ENCODE results near the gene ZDHHC14.

ZDHHC14 gene

DNA sequence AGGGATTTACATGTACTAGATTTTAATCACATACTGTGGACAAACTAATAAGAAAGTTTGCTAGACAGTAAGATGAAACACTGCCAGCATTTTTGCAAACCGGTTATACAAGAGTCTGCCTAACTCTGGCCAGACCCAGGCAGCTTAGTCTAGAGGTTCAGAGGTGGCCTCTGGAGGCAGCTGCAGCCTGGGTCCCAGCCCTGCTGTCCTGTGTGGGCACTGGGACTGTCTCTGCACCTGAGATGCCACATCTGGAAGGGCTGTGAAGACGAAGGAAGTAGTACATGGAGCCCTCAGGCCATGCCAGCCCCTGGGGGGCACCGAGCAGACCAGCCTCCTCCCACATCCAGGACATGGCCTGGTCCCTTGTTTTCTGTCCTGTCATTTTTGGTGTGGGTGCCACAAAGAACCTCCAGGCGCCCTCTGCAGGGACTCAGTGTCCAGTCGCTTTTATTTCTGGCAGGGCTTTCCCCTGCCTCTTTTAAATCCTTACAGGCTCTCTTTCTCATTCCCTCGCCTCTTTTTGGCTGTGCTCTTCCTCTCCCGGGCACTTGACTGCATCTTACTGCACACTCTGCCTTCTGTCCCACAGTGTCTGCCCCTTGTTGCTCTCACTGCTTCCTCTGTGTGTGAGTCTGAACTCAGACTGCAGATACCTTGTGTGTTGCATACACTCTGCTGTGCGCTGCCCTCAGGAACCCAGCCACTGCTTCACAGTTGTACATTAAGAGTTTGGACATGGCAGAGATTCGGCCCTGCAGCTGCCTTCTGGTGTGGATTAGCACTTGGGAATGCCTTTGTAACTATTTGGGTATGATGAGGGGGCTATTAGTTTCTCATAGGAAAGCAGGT is 216.7 kb downstream of the ZDHHC14 start:
- no peak for DNase-seq (ENCODE audit: low read depth)

DNA sequence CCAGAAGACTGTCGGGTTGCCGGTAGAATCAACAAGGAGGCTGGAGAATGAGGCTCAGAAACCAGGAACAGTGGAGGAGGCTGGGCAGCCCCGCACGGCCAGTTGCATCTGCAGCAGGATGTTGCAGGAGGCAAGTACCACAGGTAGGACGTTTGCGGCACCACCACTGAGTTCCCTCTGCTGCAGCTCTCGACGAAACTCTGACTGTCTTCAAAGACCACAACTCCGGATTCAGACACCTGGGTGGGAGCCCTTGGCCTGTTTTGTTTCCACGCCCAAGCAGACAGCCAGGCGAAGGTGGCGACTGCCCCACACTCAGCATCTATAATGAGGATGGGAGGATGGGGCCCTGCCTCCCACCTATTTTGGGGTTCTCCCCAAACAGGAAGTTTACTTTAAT is 218.2 kb downstream of the ZDHHC14 start:
- no peak for DNase-seq (ENCODE audit: low read depth)

DNA sequence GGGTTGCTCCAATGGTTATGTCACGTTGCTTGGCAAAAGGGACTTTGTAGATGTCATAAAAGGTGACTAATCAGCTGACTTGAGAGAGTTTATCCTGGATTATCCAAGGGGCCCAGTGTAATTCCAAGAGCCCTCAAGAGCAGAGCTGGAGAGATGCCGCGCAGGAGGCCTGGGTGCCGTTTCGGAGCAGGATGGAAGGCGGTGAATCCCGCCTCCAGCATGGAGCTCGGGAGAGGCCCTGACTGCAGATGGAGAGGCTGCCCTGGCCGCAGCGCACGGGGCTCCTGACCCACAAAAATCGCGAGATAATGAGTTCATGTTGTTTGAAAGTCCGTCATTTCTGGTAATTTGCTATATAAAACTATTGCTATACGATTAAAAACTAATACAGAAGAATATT is 219.8 kb downstream of the ZDHHC14 start:
- DNase-seq (ENCODE audit: low read depth) = no peak

DNA sequence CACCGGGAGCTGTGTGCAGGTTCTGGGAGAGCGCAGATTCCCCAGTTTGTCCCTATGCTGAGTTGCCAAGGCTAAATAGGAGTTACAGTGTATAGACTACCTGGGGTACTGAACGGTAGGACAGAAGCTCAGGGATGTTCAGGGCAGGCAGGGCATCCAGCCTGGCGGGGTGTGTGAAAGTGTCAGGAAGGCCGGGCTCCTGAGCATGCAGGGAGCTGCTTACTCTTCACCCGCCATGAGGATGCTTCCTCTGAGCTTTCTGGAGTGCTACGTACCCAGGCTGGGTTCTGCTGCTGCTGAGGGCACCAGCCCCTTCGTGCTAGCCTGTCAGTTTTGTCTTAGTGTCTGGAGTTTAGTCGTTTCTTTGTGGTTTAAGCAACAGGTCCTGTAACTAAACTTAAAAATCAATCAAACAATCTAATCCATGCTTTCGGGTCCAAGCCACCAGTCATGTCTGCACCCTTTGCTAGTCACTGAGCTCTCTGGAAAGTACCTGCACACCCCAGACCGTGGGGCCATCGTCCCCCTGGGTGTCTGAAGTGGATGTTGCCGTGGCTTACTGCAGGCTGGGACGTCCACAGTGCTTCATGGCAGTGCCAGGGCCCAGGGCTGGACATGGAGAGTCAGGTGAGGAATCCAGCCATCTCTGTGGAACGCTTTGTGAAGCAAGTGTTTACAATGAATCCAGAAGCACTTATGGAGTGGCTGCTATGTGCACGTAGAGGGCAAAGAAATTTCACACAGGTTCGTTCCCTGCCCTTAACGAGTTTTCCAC is 221.7 kb downstream of the ZDHHC14 start:
- DNase-seq (ENCODE audit: low read depth) = no peak

DNA sequence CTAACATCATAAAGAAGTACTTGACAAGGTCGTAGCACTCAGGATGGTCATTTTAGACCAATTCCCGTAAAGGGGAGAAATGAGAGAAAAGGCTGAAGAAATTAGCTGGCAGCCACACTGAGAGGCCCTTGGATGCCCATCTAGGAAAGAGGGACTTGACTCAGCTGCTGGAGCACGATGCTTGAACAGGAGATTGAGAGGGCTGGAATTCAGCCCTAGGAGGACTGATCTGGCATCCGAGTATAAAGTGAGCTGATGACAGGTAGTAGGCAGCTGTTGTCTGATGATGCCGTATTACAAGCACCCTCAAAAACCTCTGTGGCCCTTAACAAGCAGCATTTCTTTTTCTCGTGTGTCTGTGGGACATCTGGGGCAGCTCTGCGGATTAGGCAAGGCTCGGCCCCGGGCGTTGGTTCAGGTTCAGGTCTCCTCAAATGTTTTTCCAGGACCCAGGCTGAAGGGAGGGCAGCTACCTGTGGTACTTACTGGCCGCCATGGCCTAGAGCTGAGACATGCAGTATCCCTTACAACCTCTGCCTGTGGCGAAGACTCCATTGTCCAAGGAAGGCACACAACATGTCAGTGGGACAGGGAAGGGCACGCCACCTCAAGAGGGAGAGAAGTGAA is 222.4 kb downstream of the ZDHHC14 start:
- no peak for DNase-seq (ENCODE audit: low read depth)

DNA sequence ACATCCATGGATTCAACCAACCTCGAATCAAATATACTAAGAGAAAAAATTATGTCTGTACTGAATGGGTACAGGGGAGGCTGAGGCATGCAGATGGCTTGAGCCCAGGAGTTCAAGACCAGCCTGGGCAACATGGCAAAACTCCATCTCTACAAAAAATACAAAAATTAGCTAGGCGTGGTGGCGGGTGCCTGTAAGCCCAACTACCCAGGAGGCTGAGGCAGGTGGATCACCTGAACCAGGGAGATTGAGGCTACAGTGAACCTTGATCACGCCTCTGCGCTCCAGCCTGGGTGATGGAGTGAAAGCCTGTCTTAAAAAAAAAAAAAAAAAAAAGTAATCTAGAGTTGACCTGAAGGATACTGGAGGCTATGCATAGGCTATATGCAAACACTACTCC is 223.0 kb downstream of the ZDHHC14 start:
- no peak for DNase-seq (ENCODE audit: low read depth)

DNA sequence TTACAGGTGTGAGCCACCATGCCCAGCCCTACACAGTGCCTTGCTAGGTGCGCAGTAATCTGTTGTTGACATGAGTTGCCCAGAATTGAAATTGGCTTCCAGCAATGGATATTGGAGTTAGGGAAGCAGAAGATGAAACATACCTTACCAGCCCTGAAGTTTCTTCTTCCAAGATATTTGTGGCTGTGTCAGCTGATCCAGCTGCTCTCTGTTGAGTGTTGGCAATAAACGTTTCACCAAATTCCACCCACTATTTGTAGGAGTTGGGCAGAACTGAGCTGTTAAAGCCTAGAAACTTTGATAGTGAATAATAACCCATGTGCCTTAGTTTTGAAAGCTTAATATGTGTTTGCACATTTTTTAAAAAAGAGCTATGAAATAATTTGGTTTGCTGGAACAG is 223.8 kb downstream of the ZDHHC14 start:
- DNase-seq (ENCODE audit: low read depth) = no peak

DNA sequence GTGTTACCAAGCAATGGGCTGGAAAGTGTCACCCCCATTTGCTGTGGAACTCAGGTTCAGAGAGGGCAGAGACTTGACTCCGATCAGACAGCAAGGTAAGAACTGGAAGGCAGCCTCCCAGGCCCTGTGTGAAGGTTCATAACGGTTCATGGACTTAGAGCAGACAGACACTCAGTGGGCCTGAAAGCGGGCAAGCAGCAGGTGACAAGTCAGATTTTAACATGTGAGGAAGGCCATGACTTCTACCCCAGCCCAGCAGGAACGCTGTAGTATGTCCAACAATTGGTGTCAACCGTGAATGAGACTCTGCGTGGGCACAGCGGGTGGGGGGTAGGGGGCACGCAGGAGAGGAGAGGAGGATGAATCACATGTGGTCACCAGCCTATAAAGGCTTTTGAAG is 224.5 kb downstream of the ZDHHC14 start:
- no peak for DNase-seq (ENCODE audit: low read depth)

DNA sequence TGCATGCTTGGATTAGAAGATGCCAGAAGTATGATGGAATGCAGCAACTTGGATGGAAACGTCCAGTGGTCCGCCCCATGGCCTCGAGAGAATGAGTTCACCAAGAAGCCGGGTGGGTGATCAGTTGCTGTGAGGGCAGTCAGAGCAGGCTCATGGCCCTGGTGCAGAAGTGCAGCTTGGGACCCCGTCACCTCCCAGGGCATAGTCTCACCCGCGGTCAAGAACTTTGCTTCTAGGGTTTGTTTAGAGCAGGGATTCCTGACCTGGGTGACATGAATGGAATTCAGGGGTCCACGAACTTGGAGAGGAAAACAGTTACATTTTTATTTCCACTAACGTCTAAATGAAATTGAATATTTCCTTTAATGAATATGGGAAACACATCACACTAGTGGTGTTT is 225.5 kb downstream of the ZDHHC14 start:
- no peak for DNase-seq (ENCODE audit: low read depth)

DNA sequence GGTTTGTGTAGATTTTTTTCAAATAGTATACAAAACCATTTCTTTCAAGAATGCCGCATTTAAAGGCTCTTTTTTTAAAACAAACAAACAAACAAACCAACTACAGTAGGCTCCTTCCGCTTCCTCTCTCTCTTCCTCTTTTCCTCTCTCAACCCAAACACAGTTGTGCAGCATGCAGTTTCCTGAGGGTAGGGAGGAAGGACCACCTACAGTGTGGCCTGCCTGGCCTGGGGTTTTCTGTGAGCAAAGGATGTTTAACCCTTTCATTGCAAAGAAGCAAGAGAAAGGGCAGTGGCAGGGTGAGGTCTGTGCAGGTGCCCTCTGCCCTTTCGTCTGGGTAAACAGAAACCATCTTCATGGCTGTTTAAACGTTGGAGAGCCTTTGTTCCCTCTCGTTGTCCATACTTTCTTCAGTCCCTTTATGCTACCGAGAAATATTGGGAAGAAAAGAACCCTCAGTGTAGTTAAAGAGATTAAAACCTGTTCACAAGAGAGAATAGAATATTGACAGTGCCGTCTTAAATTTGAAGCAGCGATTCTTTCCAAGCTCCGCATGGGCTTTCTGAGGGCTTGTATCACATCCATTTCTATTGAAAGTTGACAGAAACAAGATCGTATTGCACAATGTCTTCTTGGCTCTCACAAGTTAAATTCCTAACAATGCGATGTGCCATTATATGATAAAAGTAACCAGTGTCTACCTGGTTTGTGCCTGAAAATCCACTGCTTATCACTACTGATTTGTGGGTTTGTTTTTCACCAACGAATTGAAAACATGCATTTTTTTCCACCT is 226.5 kb downstream of the ZDHHC14 start:
- no peak for DNase-seq (ENCODE audit: low read depth)

DNA sequence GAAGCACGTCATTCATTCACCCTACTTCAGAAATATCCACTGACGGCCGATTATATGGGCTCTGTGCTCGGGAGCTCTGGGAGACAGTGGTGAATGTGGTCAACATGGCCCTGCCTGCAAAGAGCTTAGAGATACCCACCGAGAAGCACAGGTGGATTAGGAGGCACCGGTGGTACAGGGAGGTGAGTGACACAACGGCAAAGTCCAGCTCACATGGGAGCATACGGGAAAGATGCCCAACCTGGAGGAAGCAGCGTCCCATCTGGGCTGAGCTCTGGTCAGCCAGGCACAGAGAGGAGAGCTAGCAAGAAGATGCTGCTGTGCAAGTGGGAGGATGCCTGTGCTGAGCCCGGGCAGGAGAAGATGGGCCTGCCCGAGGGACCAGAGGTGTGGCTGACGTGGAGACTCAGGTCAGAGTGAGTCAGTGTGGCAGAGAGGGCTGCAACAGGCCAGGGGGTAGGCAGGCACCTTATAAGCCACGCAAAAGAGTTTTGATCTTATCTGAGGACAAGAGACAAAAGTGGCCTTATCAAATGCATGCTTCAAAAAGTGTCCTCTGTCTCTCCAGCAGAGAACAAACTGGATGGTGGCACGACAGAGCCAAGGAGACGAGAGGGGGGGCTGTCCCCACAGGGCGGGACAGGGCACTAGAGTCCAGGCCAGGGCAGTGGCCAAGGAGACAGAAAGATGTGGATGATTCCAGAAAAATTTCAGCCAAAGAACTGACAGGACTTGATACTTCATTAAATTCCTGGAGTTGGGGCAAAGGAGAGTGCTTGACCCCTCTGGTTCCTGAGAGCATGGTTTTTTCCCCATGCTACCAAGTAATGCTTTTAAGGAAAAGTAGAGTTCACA is 227.5 kb downstream of the ZDHHC14 start:
- no peak for DNase-seq (ENCODE audit: low read depth)

DNA sequence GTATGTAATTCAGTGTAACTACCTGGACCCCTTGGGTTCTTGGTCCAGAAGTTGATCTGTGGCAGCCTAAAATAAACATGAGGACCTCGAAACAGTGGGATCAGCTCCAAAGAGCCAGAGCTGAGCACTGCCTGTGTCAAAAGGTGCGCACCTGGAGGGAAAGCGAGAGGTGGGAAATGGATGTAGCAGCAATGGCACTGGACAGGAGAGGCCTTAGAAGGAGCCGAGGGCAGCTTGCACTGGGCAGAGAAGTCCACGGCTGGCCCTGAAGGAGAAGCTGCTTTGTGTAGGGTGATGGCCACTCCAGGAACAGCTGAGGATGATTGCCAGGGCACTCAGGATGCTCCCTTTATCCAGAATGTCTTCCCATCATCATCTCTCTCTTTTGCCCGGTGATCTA is 228.1 kb downstream of the ZDHHC14 start:
- DNase-seq (ENCODE audit: low read depth) = no peak

DNA sequence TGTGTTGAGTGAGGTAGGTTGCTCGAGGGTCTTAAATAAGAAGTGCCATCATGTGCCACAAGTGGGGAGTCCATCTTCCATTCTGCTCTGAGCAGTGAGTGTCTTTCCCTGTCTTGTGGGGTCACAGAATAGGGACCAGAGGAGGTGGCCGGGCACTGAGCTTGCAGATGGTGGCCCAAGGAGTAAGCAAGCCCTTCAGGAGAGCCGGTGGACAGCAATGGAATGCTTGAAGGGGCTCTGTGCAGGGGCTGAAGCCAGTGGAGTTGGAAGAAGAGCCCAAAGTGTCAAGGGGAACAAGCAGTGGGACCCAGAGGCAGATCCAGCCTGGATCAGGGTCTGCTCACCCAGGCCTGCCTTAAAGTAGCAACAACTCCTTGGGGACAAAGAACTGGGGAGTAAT is 228.6 kb downstream of the ZDHHC14 start:
- DNase-seq (ENCODE audit: low read depth) = no peak

DNA sequence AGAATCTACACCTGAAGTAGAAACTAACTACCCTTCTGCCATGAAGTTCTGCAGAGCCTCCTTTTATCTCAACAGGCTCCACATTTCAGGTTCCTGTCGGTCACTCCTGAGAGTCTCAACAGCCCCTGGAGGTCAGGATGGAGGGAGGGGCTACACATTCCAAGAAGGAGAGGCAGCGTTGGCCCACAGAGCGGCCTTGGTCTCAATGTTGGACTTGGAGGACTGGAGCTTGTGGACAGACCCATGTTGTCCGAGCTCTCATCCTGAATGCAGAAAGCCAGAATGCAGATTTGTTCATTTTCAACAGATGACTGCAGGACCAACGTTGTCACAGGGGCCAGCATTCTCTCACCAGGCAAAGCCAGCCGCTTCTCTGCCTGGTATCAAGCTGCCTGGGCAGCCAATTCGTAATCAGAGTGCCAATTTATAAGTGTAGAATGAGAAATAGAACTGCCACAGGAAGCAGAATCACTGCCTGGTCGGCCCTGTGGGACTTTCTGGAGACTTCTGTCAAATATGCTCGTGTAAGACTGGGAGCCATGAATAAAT is 229.5 kb downstream of the ZDHHC14 start:
- no peak for DNase-seq (ENCODE audit: low read depth)

DNA sequence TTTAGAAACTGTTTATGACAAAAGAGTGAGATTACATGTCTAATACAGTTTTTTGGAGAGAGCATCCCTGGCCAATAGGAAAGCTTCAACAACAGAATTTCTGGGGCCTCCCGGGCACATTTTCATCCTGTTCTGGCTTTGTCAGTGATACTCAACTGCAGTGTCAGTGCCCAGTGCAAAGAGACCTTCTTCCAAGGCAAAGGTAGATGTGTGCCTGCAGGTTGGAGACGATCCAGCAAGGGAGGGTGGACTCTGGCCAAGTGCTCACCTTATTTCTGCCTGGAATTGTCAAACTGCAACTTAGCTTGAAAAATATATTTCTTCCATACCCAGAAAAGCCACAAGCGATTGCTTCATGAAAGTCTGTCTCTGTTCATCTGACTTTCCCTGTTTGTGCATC is 230.4 kb downstream of the ZDHHC14 start:
- DNase-seq (ENCODE audit: low read depth) = no peak

DNA sequence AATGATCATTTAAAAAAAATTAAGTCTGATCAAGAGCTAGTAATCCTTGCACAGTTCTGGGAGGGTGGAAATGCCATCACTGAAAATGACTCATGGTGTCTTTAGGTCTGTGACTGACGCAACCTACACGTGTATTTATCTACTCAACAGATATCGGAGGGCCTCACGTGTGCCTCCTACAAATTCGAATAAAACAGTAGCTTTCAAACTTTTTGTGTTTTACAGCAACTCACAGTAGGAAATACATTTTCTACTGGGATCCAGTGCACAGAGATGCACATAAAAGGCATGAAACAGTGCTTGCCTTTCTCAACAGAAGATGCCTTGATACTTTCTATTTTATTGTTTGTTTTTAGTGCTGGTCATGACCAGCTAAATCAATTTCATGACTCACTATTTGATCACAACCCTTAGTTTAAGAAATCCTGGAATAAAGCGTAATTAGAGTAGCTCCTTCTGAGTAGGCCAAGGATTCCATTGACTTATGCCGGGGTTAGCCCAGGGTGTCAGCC is 232.1 kb downstream of the ZDHHC14 start:
- no peak for DNase-seq (ENCODE audit: low read depth)

DNA sequence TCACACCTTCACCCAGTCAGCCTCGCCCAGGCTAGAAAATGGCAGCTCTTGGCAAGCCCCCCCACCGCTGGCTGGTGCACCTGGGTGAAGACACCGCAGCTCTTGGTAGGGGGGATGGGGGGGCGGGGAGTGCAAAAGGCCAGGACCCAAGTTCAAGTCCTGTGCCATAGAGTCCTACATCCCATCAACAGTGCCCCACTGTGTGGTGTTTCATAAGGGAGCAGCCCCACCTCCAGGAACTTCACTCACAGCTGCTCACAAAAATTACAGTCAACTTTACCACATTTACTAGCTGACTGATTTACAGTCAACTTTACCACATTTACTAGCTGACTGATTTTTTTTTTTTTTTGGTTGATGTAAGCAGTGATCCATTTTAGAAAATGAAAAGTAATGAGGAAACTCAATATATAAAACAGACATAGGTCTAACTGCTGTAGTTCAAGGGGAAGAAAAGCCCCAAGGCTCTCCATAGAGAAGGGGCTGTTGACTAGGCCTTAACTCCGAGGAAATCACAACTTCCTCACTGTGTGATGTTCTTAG is 233.1 kb downstream of the ZDHHC14 start:
- no peak for DNase-seq (ENCODE audit: low read depth)

DNA sequence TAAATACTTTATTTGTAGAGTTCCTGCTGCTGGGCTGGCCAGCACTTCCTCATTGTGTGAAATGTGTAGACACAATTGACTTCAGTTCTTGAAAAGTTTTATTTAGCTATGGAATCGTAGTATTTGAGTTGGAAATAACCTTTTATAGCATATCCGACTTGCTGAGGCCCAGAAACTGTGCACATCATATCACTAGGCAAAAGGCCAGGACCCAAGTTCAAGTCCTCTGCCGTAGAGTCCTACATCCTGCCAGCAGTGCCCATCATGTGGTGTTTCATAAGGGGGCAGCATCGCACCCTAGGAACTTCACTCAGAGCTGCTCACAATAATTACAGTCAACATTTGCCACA is 234.4 kb downstream of the ZDHHC14 start:
- no peak for DNase-seq (ENCODE audit: low read depth)

DNA sequence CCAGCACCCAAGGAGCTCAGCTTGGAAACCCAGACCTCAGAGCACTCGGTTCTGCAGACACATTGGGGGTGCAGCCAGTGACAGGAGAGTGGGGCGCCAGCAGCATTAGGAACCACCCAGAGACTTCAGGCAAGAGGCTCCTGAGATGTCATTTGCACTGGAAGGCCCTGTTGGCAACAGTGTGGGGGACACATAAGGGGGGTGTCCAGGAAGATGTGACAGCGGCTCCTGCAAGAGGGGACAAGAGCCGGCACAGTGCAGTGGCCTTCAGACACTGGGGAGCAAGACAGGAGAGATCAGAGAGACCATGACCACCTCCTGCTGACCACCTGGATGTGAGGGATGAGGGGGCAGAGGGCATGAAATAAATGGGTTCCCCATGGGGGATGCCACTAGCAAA is 235.0 kb downstream of the ZDHHC14 start:
- no peak for DNase-seq (ENCODE audit: low read depth)

DNA sequence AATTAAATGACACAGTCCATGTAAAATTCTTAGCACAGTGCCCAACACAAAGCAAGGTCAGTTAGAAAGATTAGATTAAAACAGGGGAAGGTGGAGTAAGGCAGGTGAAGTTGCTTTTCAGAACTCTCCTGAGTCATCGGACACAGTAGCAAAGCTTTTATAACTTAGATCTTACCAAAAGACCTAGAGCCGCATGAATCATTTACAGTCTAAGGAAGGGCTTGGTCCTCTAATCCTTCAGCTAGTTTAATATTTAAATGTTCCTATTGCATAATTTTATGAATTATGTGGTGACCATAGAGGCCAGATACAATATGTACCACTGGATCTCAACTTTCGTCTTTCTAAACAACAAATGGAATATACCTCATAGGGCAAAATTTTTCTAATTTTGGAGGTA is 240.0 kb downstream of the ZDHHC14 start:
- no peak for DNase-seq (ENCODE audit: low read depth)
